Muscle of leg (tissue), 11 donors: Measurements from ENCODE around the gene SOD3. TPM values are rescaled to one million over a fixed set of nuclear protein-coding genes. Genes with fewer than 3 reads are reported as not detected.

Experiments
- DNase-seq: peaks from one replicate; pipeline ENCODE4 v3.0.0; 2013
- H3K27ac ChIP-seq: one replicate; pipeline ENCODE4 v1.5.1; 2013; ENCODE audit warnings: mild to moderate bottlenecking, low read length, control low read depth
- H3K27me3 ChIP-seq: one replicate; pipeline ENCODE4 v1.6.1; 2013; ENCODE audit warnings: low read length; ENCODE audit not compliant: control insufficient read depth, insufficient read depth
- H3K36me3 ChIP-seq: one replicate; pipeline ENCODE4 v1.6.1; 2013; ENCODE audit warnings: low read length; ENCODE audit not compliant: control insufficient read depth, insufficient read depth
- H3K4me1 ChIP-seq: one replicate; pipeline ENCODE4 v1.6.1; 2013; ENCODE audit warnings: low read length; ENCODE audit not compliant: control insufficient read depth, insufficient read depth
- H3K4me3 ChIP-seq: one replicate; pipeline ENCODE4 v1.5.1; 2013; ENCODE audit warnings: low read length, control low read depth
- H3K9me3 ChIP-seq: replicated peaks from 2 replicates; pipeline ENCODE4 v1.6.1; 2013; ENCODE audit warnings: low read depth, low read length; ENCODE audit not compliant: control insufficient read depth
- WGBS: methylation state at CpG from one replicate; pipeline ENCODE4 v1.1.5; 2013; ENCODE audit warnings: missing lambda C conversion rate; ENCODE audit not compliant: insufficient coverage; 5-methylcytosine and 5-hydroxymethylcytosine counted together
- polyA plus RNA-seq, 8 donors: library from polyadenylated mRNA; unstranded; fragments of 120-200 nt; gene quantifications; one replicate each; pipeline versions ENCODE4 v1.2.1 to v1.2.3, GENCODE V29; 2013; ENCODE audit warnings: inconsistent platforms in 1 of 8, low replicate concordance in 1 of 8; ENCODE audit not compliant: insufficient read length in 8 of 8, insufficient read depth in 1 of 8
- total RNA-seq: library from RNA; stranded (reverse); fragments of 120-200 nt; gene quantifications from one replicate; pipeline ENCODE4 v1.2.4, GENCODE V29; 2013

Gene SOD3
- total and polyA plus RNA-seq, 9 donors, result 9.1 to 33.4 (median 26.2) TPM

GRCh38 chr4:24763631-24764297 lies 31.6 kb upstream of the SOD3 start:
- no peaks in the 10 kb centered on the region for H3K9me3 ChIP-seq
- H3K4me1 ChIP-seq, result peaks cover 6% of the 10 kb centered on the region
- WGBS, result 35% methylated on average over 2 of the region's 5 CpGs
- no peak overlapping the region for H3K27ac ChIP-seq
- no peaks in the 10 kb centered on the region for H3K27me3 ChIP-seq
- no peaks in the 10 kb centered on the region for H3K36me3 ChIP-seq
- no peak overlapping the region for H3K4me3 ChIP-seq
- peak; percentile 62 for DNase-seq

- no peak overlapping the region for H3K4me3 ChIP-seq
- DNase-seq, result no peak
- peaks cover 6% of the 10 kb centered on the region for H3K4me1 ChIP-seq
- no peaks in the 10 kb centered on the region for H3K27me3 ChIP-seq
- no peaks in the 10 kb centered on the region for H3K36me3 ChIP-seq
- no peaks in the 10 kb centered on the region for H3K9me3 ChIP-seq
- no peak overlapping the region for H3K27ac ChIP-seq
- WGBS, result 75% methylated on average over 2 of the region's 3 CpGs
Measured at GRCh38 chr4:24764345-24764744, 31.0 kb upstream of the SOD3 start.

- no peak for DNase-seq
- H3K27ac ChIP-seq, result peak overlapping the region; percentile 23
- 52% methylated on average over 4 of the region's 4 CpGs for WGBS
- H3K36me3 ChIP-seq, result no peaks in the 10 kb centered on the region
- H3K4me3 ChIP-seq, result no peak overlapping the region
- no peaks in the 10 kb centered on the region for H3K27me3 ChIP-seq
- H3K9me3 ChIP-seq, result no peaks in the 10 kb centered on the region
- H3K4me1 ChIP-seq, result peaks cover 11% of the 10 kb centered on the region
Measured at GRCh38 chr4:24765376-24765988, 29.9 kb upstream of the SOD3 start.

GRCh38 chr4:24768006-24768405 lies 27.4 kb upstream of the SOD3 start:
- Histone ChIP-seq H3K4me1 (peaks cover 15% of the 10 kb centered on the region), H3K36me3 (no peaks in the 10 kb centered on the region), H3K27me3 (no peaks in the 10 kb centered on the region), H3K9me3 (no peaks in the 10 kb centered on the region), H3K4me3 (no peak overlapping the region), H3K27ac (no peak overlapping the region)
- WGBS, result 59% methylated on average over 4 of the region's 5 CpGs
- DNase-seq, result no peak

GRCh38 chr4:24768604-24769003 lies 26.8 kb upstream of the SOD3 start:
- Histone ChIP-seq H3K36me3 (no peaks in the 10 kb centered on the region), H3K27me3 (no peaks in the 10 kb centered on the region), H3K9me3 (no peaks in the 10 kb centered on the region), H3K4me1 (peaks cover 12% of the 10 kb centered on the region), H3K27ac (no peak overlapping the region), H3K4me3 (no peak overlapping the region)
- DNase-seq, result no peak

- peaks cover 10% of the 10 kb centered on the region for H3K4me1 ChIP-seq
- H3K4me3 ChIP-seq, result no peak overlapping the region
- no peak overlapping the region for H3K27ac ChIP-seq
- no peaks in the 10 kb centered on the region for H3K9me3 ChIP-seq
- DNase-seq, result no peak
- no peaks in the 10 kb centered on the region for H3K36me3 ChIP-seq
- H3K27me3 ChIP-seq, result no peaks in the 10 kb centered on the region
- WGBS, result 33% methylated on average over 1 of the region's 2 CpGs
Measured at GRCh38 chr4:24769571-24769970, 25.8 kb upstream of the SOD3 start.

- Histone ChIP-seq H3K4me1 (peaks cover 10% of the 10 kb centered on the region), H3K36me3 (no peaks in the 10 kb centered on the region), H3K4me3 (no peak overlapping the region), H3K27me3 (no peaks in the 10 kb centered on the region), H3K9me3 (no peaks in the 10 kb centered on the region), H3K27ac (no peak overlapping the region)
- WGBS, result 79% methylated on average over 3 of the region's 3 CpGs
- DNase-seq, result no peak
Measured at GRCh38 chr4:24770032-24770584, 25.3 kb upstream of the SOD3 start.

GRCh38 chr4:24770667-24771066 lies 24.7 kb upstream of the SOD3 start:
- no CpG with 5 or more reads among the region's 4 CpGs for WGBS
- no peak overlapping the region for H3K4me3 ChIP-seq
- no peaks in the 10 kb centered on the region for H3K9me3 ChIP-seq
- H3K27me3 ChIP-seq, result no peaks in the 10 kb centered on the region
- H3K4me1 ChIP-seq, result peaks cover 10% of the 10 kb centered on the region
- H3K36me3 ChIP-seq, result no peaks in the 10 kb centered on the region
- no peak overlapping the region for H3K27ac ChIP-seq
- peak; percentile 55 for DNase-seq

- no peaks in the 10 kb centered on the region for H3K9me3 ChIP-seq
- no peaks in the 10 kb centered on the region for H3K27me3 ChIP-seq
- no peaks in the 10 kb centered on the region for H3K36me3 ChIP-seq
- peak; percentile 53 for DNase-seq
- H3K4me3 ChIP-seq, result no peak overlapping the region
- peaks cover 10% of the 10 kb centered on the region for H3K4me1 ChIP-seq
- no peak overlapping the region for H3K27ac ChIP-seq
- WGBS, result 20% methylated on average over 1 of the region's 4 CpGs
Measured at GRCh38 chr4:24771241-24771640, 24.1 kb upstream of the SOD3 start.

- Histone ChIP-seq H3K4me1 (peaks cover 10% of the 10 kb centered on the region), H3K27ac (no peak overlapping the region), H3K27me3 (no peaks in the 10 kb centered on the region), H3K4me3 (no peak overlapping the region), H3K9me3 (no peaks in the 10 kb centered on the region), H3K36me3 (no peaks in the 10 kb centered on the region)
- DNase-seq, result no peak
- WGBS, result 96% methylated on average over 5 of the region's 5 CpGs
Measured at GRCh38 chr4:24772061-24772705, 23.2 kb upstream of the SOD3 start.
